ENCODE data around the gene KCNIP1.

Gene KCNIP1

GRCh38 chr5:170520372-170520771 is 16.6 kb downstream of the KCNIP1 start:
- Histone ChIP-seq H3K56ac (ENCODE audit: low read length) (no peak overlapping the region), H3K9ac (ENCODE audit: low read length) (no peak overlapping the region), H4K8ac (ENCODE audit: low read depth, low read length) (no peak overlapping the region), H3K18ac (ENCODE audit: low read length) (no peak overlapping the region), H2BK120ac (ENCODE audit: low read depth, low read length) (no peak overlapping the region), H3K79me2 (ENCODE audit: control insufficient read depth, insufficient read depth, low read length) (no peaks in the 10 kb centered on the region), H3K4ac (ENCODE audit: low read depth, low read length) (no peak overlapping the region), H2BK5ac (ENCODE audit: low read length) (no peak overlapping the region), H3K4me2 (ENCODE audit: low read length) (no peak overlapping the region), H3K23ac (ENCODE audit: low read length) (no peak overlapping the region), H3K4me1 (ENCODE audit: control insufficient read depth, low read depth, low read length) (no peaks in the 10 kb centered on the region), H3K79me1 (ENCODE audit: low read length) (no peaks in the 10 kb centered on the region), H3K4me3 (ENCODE audit: low read length) (no peak overlapping the region), H4K5ac (ENCODE audit: low read length) (no peak overlapping the region), H2BK15ac (replicated peaks; ENCODE audit: low read depth) (no peak overlapping the region), H3K27me3 (ENCODE audit: insufficient read depth, low read length, poor library complexity) (no peaks in the 10 kb centered on the region), H2AK5ac (ENCODE audit: low read length) (no peak overlapping the region), H3K27ac (ENCODE audit: low read depth, low read length) (no peak overlapping the region), H3K36me3 (ENCODE audit: control insufficient read depth, insufficient read depth, low read length) (no peaks in the 10 kb centered on the region)
- no peak for DNase-seq
- no CpG with 5 or more reads among the region's 6 CpGs for WGBS (ENCODE audit: extremely low coverage, insufficient coverage, low lambda C conversion rate)

GRCh38 chr5:170522211-170523141 is 18.7 kb downstream of the KCNIP1 start:
- H4K8ac ChIP-seq (ENCODE audit: low read depth, low read length) = no peak overlapping the region
- H2AK5ac ChIP-seq (ENCODE audit: low read length) = no peak overlapping the region
- H3K4me3 ChIP-seq (ENCODE audit: low read length) = no peak overlapping the region
- H2BK120ac ChIP-seq (ENCODE audit: low read depth, low read length) = no peak overlapping the region
- H2BK15ac ChIP-seq (replicated peaks; ENCODE audit: low read depth) = no peak overlapping the region
- H3K4ac ChIP-seq (ENCODE audit: low read depth, low read length) = no peak overlapping the region
- no peaks in the 10 kb centered on the region for H3K79me1 ChIP-seq (ENCODE audit: low read length)
- no peak overlapping the region for H3K23ac ChIP-seq (ENCODE audit: low read length)
- no peaks in the 10 kb centered on the region for H3K79me2 ChIP-seq (ENCODE audit: control insufficient read depth, insufficient read depth, low read length)
- no peak overlapping the region for H3K9ac ChIP-seq (ENCODE audit: low read length)
- H3K27ac ChIP-seq (ENCODE audit: low read depth, low read length) = no peak overlapping the region
- no peaks in the 10 kb centered on the region for H3K4me1 ChIP-seq (ENCODE audit: control insufficient read depth, low read depth, low read length)
- peak; percentile 37 for DNase-seq
- H3K27me3 ChIP-seq (ENCODE audit: insufficient read depth, low read length, poor library complexity) = no peaks in the 10 kb centered on the region
- H3K56ac ChIP-seq (ENCODE audit: low read length) = no peak overlapping the region
- no peaks in the 10 kb centered on the region for H3K36me3 ChIP-seq (ENCODE audit: control insufficient read depth, insufficient read depth, low read length)
- H3K4me2 ChIP-seq (ENCODE audit: low read length) = no peak overlapping the region
- no peak overlapping the region for H2BK5ac ChIP-seq (ENCODE audit: low read length)
- no peak overlapping the region for H4K5ac ChIP-seq (ENCODE audit: low read length)
- no CpG with 5 or more reads among the region's 10 CpGs for WGBS (ENCODE audit: extremely low coverage, insufficient coverage, low lambda C conversion rate)
- no peak overlapping the region for H3K18ac ChIP-seq (ENCODE audit: low read length)

GRCh38 chr5:170523142-170523551 is 19.3 kb downstream of the KCNIP1 start:
- Histone ChIP-seq H4K5ac (ENCODE audit: low read length) (no peak overlapping the region), H3K4me1 (ENCODE audit: control insufficient read depth, low read depth, low read length) (no peaks in the 10 kb centered on the region), H3K4me3 (ENCODE audit: low read length) (no peak overlapping the region), H3K36me3 (ENCODE audit: control insufficient read depth, insufficient read depth, low read length) (no peaks in the 10 kb centered on the region), H3K27me3 (ENCODE audit: insufficient read depth, low read length, poor library complexity) (no peaks in the 10 kb centered on the region), H3K9ac (ENCODE audit: low read length) (no peak overlapping the region), H2AK5ac (ENCODE audit: low read length) (no peak overlapping the region), H2BK15ac (replicated peaks; ENCODE audit: low read depth) (no peak overlapping the region), H2BK120ac (ENCODE audit: low read depth, low read length) (no peak overlapping the region), H3K4me2 (ENCODE audit: low read length) (no peak overlapping the region), H3K18ac (ENCODE audit: low read length) (no peak overlapping the region), H3K27ac (ENCODE audit: low read depth, low read length) (no peak overlapping the region), H3K79me1 (ENCODE audit: low read length) (no peaks in the 10 kb centered on the region), H2BK5ac (ENCODE audit: low read length) (no peak overlapping the region), H3K4ac (ENCODE audit: low read depth, low read length) (no peak overlapping the region), H3K56ac (ENCODE audit: low read length) (no peak overlapping the region), H3K23ac (ENCODE audit: low read length) (no peak overlapping the region), H3K79me2 (ENCODE audit: control insufficient read depth, insufficient read depth, low read length) (no peaks in the 10 kb centered on the region), H4K8ac (ENCODE audit: low read depth, low read length) (no peak overlapping the region)
- DNase-seq = no peak
- WGBS (ENCODE audit: extremely low coverage, insufficient coverage, low lambda C conversion rate) = no CpG with 5 or more reads among the region's 10 CpGs

GRCh38 chr5:170523830-170524229 is 20.0 kb downstream of the KCNIP1 start:
- Histone ChIP-seq H3K4me2 (ENCODE audit: low read length) (no peak overlapping the region), H2AK5ac (ENCODE audit: low read length) (no peak overlapping the region), H2BK15ac (replicated peaks; ENCODE audit: low read depth) (no peak overlapping the region), H3K27me3 (ENCODE audit: insufficient read depth, low read length, poor library complexity) (no peaks in the 10 kb centered on the region), H3K4ac (ENCODE audit: low read depth, low read length) (no peak overlapping the region), H3K56ac (ENCODE audit: low read length) (no peak overlapping the region), H2BK120ac (ENCODE audit: low read depth, low read length) (no peak overlapping the region), H3K9ac (ENCODE audit: low read length) (no peak overlapping the region), H4K8ac (ENCODE audit: low read depth, low read length) (no peak overlapping the region), H3K4me3 (ENCODE audit: low read length) (no peak overlapping the region), H3K18ac (ENCODE audit: low read length) (no peak overlapping the region), H3K79me1 (ENCODE audit: low read length) (no peaks in the 10 kb centered on the region), H3K36me3 (ENCODE audit: control insufficient read depth, insufficient read depth, low read length) (no peaks in the 10 kb centered on the region), H3K79me2 (ENCODE audit: control insufficient read depth, insufficient read depth, low read length) (no peaks in the 10 kb centered on the region), H3K23ac (ENCODE audit: low read length) (no peak overlapping the region), H4K5ac (ENCODE audit: low read length) (no peak overlapping the region), H3K4me1 (ENCODE audit: control insufficient read depth, low read depth, low read length) (no peaks in the 10 kb centered on the region), H2BK5ac (ENCODE audit: low read length) (no peak overlapping the region), H3K27ac (ENCODE audit: low read depth, low read length) (no peak overlapping the region)
- DNase-seq = no peak
- WGBS (ENCODE audit: extremely low coverage, insufficient coverage, low lambda C conversion rate) = no CpG with 5 or more reads among the region's 2 CpGs

GRCh38 chr5:170524576-170524975 is 20.8 kb downstream of the KCNIP1 start:
- Histone ChIP-seq H3K27ac (ENCODE audit: low read depth, low read length) (no peak overlapping the region), H3K23ac (ENCODE audit: low read length) (no peak overlapping the region), H4K5ac (ENCODE audit: low read length) (no peak overlapping the region), H3K79me1 (ENCODE audit: low read length) (no peaks in the 10 kb centered on the region), H3K4me2 (ENCODE audit: low read length) (no peak overlapping the region), H3K36me3 (ENCODE audit: control insufficient read depth, insufficient read depth, low read length) (no peaks in the 10 kb centered on the region), H2BK120ac (ENCODE audit: low read depth, low read length) (no peak overlapping the region), H3K18ac (ENCODE audit: low read length) (no peak overlapping the region), H3K27me3 (ENCODE audit: insufficient read depth, low read length, poor library complexity) (no peaks in the 10 kb centered on the region), H3K4me3 (ENCODE audit: low read length) (no peak overlapping the region), H3K56ac (ENCODE audit: low read length) (no peak overlapping the region), H2BK15ac (replicated peaks; ENCODE audit: low read depth) (no peak overlapping the region), H2BK5ac (ENCODE audit: low read length) (no peak overlapping the region), H3K4me1 (ENCODE audit: control insufficient read depth, low read depth, low read length) (no peaks in the 10 kb centered on the region), H3K79me2 (ENCODE audit: control insufficient read depth, insufficient read depth, low read length) (no peaks in the 10 kb centered on the region), H4K8ac (ENCODE audit: low read depth, low read length) (no peak overlapping the region), H3K4ac (ENCODE audit: low read depth, low read length) (no peak overlapping the region), H3K9ac (ENCODE audit: low read length) (no peak overlapping the region), H2AK5ac (ENCODE audit: low read length) (no peak overlapping the region)
- DNase-seq = no peak
- no CpG with 5 or more reads among the region's 3 CpGs for WGBS (ENCODE audit: extremely low coverage, insufficient coverage, low lambda C conversion rate)
